A549 (cell line): ENCODE measurements around the gene LUZP2. TPM values are rescaled to one million over a fixed set of nuclear protein-coding genes. Genes with fewer than 3 reads are reported as not detected.

ENCODE experiments used
- ATAC-seq, 2 experiments: fragments of 200-7000 bp in 1 of 2; fragments of >200 bp in 1 of 2; cut with Nextera tagmentation in 1 of 2; cut with Tn5 transposase in 1 of 2; 3 replicates each; pipeline versions ENCODE4 v1.8.0 to v1.9.1; 2018 to 2020; ENCODE audit warnings: mild to moderate bottlenecking in 1 of 2, moderate library complexity in 1 of 2
- CTCF ChIA-PET: fragments of 300-600 bp; sonication (Branson Sonifier 250); formaldehyde crosslinking; extraction: SDS; loops from one replicate; lab custom pipeline; 2021; ENCODE audit warnings: antibody characterized with exemption, inconsistent platforms; lab: Yijun Ruan, JAX
- POLR2A ChIA-PET: fragments of 350-600 bp; formaldehyde crosslinking; extraction: SDS; loops from one replicate; lab custom pipeline; 2021; ENCODE audit warnings: antibody characterized with exemption, inconsistent platforms; lab: Yijun Ruan, JAX
- DNase-seq, 2 experiments: peaks; one replicate each; pipeline versions ENCODE4 v3.0.0 to v3.0.0-alpha.2; 2011 to 2016; ENCODE audit warnings: low read depth in 1 of 2, low spot score in 1 of 2
- FAIRE-seq: peaks from 2 replicates; lab custom pipeline; 2011; peaks lifted over from hg19 to GRCh38; lab: Jason Lieb, UNC
- H3K27ac ChIP-seq, 2 experiments: fragments of >200 bp; sonication (Bioruptor Twin); formaldehyde crosslinking; 3 replicates each; pipeline ENCODE4 v1.5.1; 2016 to 2017
- H3K4me1 ChIP-seq: fragments of >200 bp; sonication (Bioruptor Twin); formaldehyde crosslinking; 3 replicates; pipeline ENCODE4 v1.6.1; 2016
- H3K4me2 ChIP-seq: fragments of >200 bp; sonication (Bioruptor Twin); formaldehyde crosslinking; 3 replicates; pipeline ENCODE4 v1.6.1; 2016
- H3K4me3 ChIP-seq: fragments of >200 bp; sonication (Bioruptor Twin); formaldehyde crosslinking; 3 replicates; pipeline ENCODE4 v1.5.1; 2016
- H3K9me3 ChIP-seq: fragments of >200 bp; sonication (Bioruptor Twin); formaldehyde crosslinking; 3 replicates; pipeline ENCODE4 v1.6.1; 2016
- BCL3 ChIP-seq: fragments of >200 bp; sonication (Bioruptor Twin); formaldehyde crosslinking; IDR thresholded peaks from 3 replicates; pipeline ENCODE4 v1.6.1; 2016
- BHLHE40 ChIP-seq: IDR thresholded peaks from 2 replicates; pipeline ENCODE4 v1.6.1; 2012; ENCODE audit warnings: low read depth, low read length, inconsistent platforms
- CBX2 ChIP-seq: fragments of 200-600 bp; sonication (generic); IDR thresholded peaks from 2 replicates; pipeline ENCODE4 v1.6.1; 2016; ENCODE audit warnings: low read depth, mild to moderate bottlenecking, borderline replicate concordance
- CHD2 ChIP-seq: fragments of 150-350 bp; IDR thresholded peaks from 2 replicates; pipeline ENCODE4 v1.6.1; 2014; ENCODE audit warnings: low read length; ENCODE audit not compliant: partially characterized antibody
- CHD4 ChIP-seq: fragments of 200-600 bp; sonication (generic); IDR thresholded peaks from 2 replicates; pipeline ENCODE4 v1.6.1; 2016; ENCODE audit warnings: antibody characterized with exemption, mild to moderate bottlenecking, borderline replicate concordance
- CTCF ChIP-seq: fragments of >200 bp; sonication (Bioruptor Twin); formaldehyde crosslinking; IDR thresholded peaks from 3 replicates; pipeline ENCODE4 v1.5.1; 2016
- E2F6 ChIP-seq: IDR thresholded peaks from 2 replicates; pipeline ENCODE4 v1.6.1; 2012; ENCODE audit warnings: low read depth, borderline replicate concordance
- EHMT2 ChIP-seq: fragments of 200-600 bp; sonication (generic); IDR thresholded peaks from 2 replicates; pipeline ENCODE4 v1.6.1; 2016; ENCODE audit warnings: antibody characterized with exemption, low read depth, mild to moderate bottlenecking, moderate library complexity
- ELK1 ChIP-seq: fragments of 150-350 bp; IDR thresholded peaks from 2 replicates; pipeline ENCODE4 v1.6.1; 2014; ENCODE audit warnings: low read depth, mild to moderate bottlenecking, low read length
- FOSL2 ChIP-seq, 2 experiments: fragments of 450-650 bp in 1 of 2; fragments of >200 bp in 1 of 2; sonication (Bioruptor Twin) in 1 of 2; formaldehyde crosslinking; IDR thresholded peaks; 2 replicates each; pipeline versions ENCODE4 v1.5.0 to v1.6.1; 2016 to 2020; ENCODE audit warnings: mild to moderate bottlenecking in 1 of 2, moderate library complexity in 1 of 2
- FOXS1 ChIP-seq: fragments of 250-450 bp; sonication (Bioruptor Pico); IDR thresholded peaks from 2 replicates; pipeline ENCODE4 v1.5.0; 2020; ENCODE audit warnings: mild to moderate bottlenecking, moderate library complexity
- HDAC2 ChIP-seq: fragments of 200-600 bp; sonication (generic); IDR thresholded peaks from 2 replicates; pipeline ENCODE4 v1.6.1; 2016
- HES2 ChIP-seq: fragments of >200 bp; sonication (Bioruptor Twin); formaldehyde crosslinking; IDR thresholded peaks from 2 replicates; pipeline ENCODE4 v1.6.1; 2016
- HOXA7 ChIP-seq: fragments of 250-450 bp; sonication (Bioruptor Pico); IDR thresholded peaks from 2 replicates; pipeline ENCODE4 v1.5.0; 2020; ENCODE audit warnings: mild to moderate bottlenecking, moderate library complexity
- JUNB ChIP-seq: fragments of >200 bp; sonication (Bioruptor Twin); formaldehyde crosslinking; IDR thresholded peaks from 2 replicates; pipeline ENCODE4 v1.6.1; 2016
- MYC ChIP-seq: IDR thresholded peaks from 2 replicates; pipeline ENCODE4 v1.6.1; 2012; ENCODE audit warnings: mild to moderate bottlenecking, inconsistent platforms, low read length, improper control_type of control experiment, borderline replicate concordance
- PBX3 ChIP-seq: IDR thresholded peaks from 2 replicates; pipeline ENCODE4 v1.6.1; 2012
- POLR2AphosphoS2 ChIP-seq: conservative IDR thresholded peaks from 2 replicates; pipeline ENCODE4 v1.6.1; 2012; ENCODE audit warnings: low read length, improper control_type of control experiment, inconsistent platforms
- RARB ChIP-seq: fragments of 250-450 bp; sonication (Bioruptor Pico); IDR thresholded peaks from 2 replicates; pipeline ENCODE4 v1.8.0; 2021; ENCODE audit warnings: mild to moderate bottlenecking, moderate library complexity
- SMC3 ChIP-seq: fragments of >200 bp; sonication (Bioruptor Twin); formaldehyde crosslinking; IDR thresholded peaks from 3 replicates; pipeline ENCODE4 v1.6.1; 2018; ENCODE audit warnings: inconsistent platforms
- TP53 ChIP-seq: fragments of 250-450 bp; sonication (Bioruptor Pico); IDR thresholded peaks from 2 replicates; pipeline ENCODE4 v1.5.0; 2021; ENCODE audit warnings: mild to moderate bottlenecking, moderate library complexity
- ZC3H11A ChIP-seq: fragments of 450-650 bp; IDR thresholded peaks from 2 replicates; pipeline ENCODE4 v1.6.1; 2014; ENCODE audit warnings: antibody characterized with exemption, mild to moderate bottlenecking
- ZNF302 ChIP-seq: fragments of 250-450 bp; sonication (Bioruptor Pico); IDR thresholded peaks from 2 replicates; pipeline ENCODE4 v1.9.0; 2021; ENCODE audit warnings: inconsistent platforms, mild to moderate bottlenecking, moderate library complexity
- ZSCAN20 ChIP-seq: fragments of 250-450 bp; sonication (Bioruptor Pico); IDR thresholded peaks from 2 replicates; pipeline ENCODE4 v1.8.0; 2022; ENCODE audit warnings: mild to moderate bottlenecking, moderate library complexity
- WGBS: methylation state at CpG from one replicate; pipeline ENCODE4 v1.1.6; 2017; ENCODE audit errors: missing lambda C conversion rate; 5-methylcytosine and 5-hydroxymethylcytosine counted together
- polyA plus RNA-seq, 4 experiments: library from polyadenylated mRNA; depleted of rRNA in 3 of 4; stranded (reverse); fragments of >200 nt; fragmentation: RNase III in 1 of 4; extraction: RNeasy Plus Mini Kit Qiagen cat#74134 plus additional on column Dnase treatment in 1 of 4; gene quantifications; 2 replicates in 3 of 4; 3 replicates in 1 of 4; pipeline ENCODE4 v1.2.3, GENCODE V29; 2011 to 2017

The LUZP2 gene
- polyA plus RNA-seq, 2 of the 4 experiments (the other 2 are of a cell fraction), result not detected

GRCh38 chr11:24634606-24635160 lies 137.8 kb downstream of the LUZP2 start:
- ChIA-PET POLR2A (no interaction called here), CTCF (no interaction called here)
- no peak for ATAC-seq
- no peak for DNase-seq
- no peak for TF ChIP-seq ZC3H11A
- Histone ChIP-seq H3K4me3 (no peak overlapping the region), H3K9me3 (no peaks in the 10 kb centered on the region), H3K4me1 (no peaks in the 10 kb centered on the region), H3K4me2 (no peak overlapping the region), H3K27ac (no peak overlapping the region)
- no peak for FAIRE-seq
- 24% methylated on average over 4 of the region's 4 CpGs for WGBS

GRCh38 chr11:24635588-24636290 lies 138.9 kb downstream of the LUZP2 start:
- no peaks in the 10 kb centered on the region for H3K9me3 ChIP-seq
- no peak overlapping the region for H3K4me3 ChIP-seq
- FAIRE-seq (no peak), ATAC-seq (no peak; a peak in 1 of 6 replicates), DNase-seq (no peak)
- H3K4me1 ChIP-seq, result no peaks in the 10 kb centered on the region
- no peak overlapping the region for H3K27ac ChIP-seq
- 35% methylated on average over 5 of the region's 5 CpGs for WGBS
- ChIA-PET POLR2A (no interaction called here), CTCF (no interaction called here)
- H3K4me2 ChIP-seq, result no peak overlapping the region
- TF ChIP-seq CBX2 (no peak), PBX3 (no peak), ZNF302 (no peak), FOSL2 (IDR thresholded peaks at IDR 0.05) (no peak), FOSL2 (CRISPR knock-in tag; IDR thresholded peaks at IDR 0.05) (no peak), CHD4 (no peak), JUNB (no peak), HDAC2 (no peak), CTCF (no peak), E2F6 (no peak), ELK1 (no peak), FOXS1 (CRISPR knock-in tag) (no peak), CHD2 (no peak), POLR2AphosphoS2 (no peak), TP53 (CRISPR knock-in tag) (no peak)

GRCh38 chr11:24636291-24636629 lies 139.4 kb downstream of the LUZP2 start:
- CTCF ChIA-PET, result no interaction called here
- no peak overlapping the region for H3K27ac ChIP-seq

More at GRCh38 chr11:24636291-24636629, 139.4 kb downstream of the LUZP2 start:
- TF ChIP-seq ELK1 (no peak), HOXA7 (CRISPR knock-in tag) (no peak), BHLHE40 (no peak), EHMT2 (no peak), MYC (no peak), HES2 (no peak), SMC3 (no peak), BCL3 (no peak), JUNB (no peak), ZSCAN20 (CRISPR knock-in tag) (no peak), RARB (CRISPR knock-in tag) (no peak), TP53 (CRISPR knock-in tag) (no peak)
- 20% methylated on average over 1 of the region's 1 CpG for WGBS
- POLR2A ChIA-PET, result no interaction called here
- H3K4me3 ChIP-seq, result no peak overlapping the region
- no peak for FAIRE-seq
- no peak for DNase-seq
- no peak for ATAC-seq
- H3K4me2 ChIP-seq, result no peak overlapping the region
- H3K9me3 ChIP-seq, result no peaks in the 10 kb centered on the region
- no peaks in the 10 kb centered on the region for H3K4me1 ChIP-seq
